MV-4-11 (cell line): ENCODE results near the gene MED12L.
A peak's percentile ranks its signal among the peaks of the same experiment; 100 is the strongest.
"Not testable (repeated sequence)": the region's sequence is repeated elsewhere in the genome, so short reads cannot be mapped to it uniquely, and the experiment has no call there.

Experiments
- DNase-seq: peaks from one replicate; lab custom pipeline; 2025; lab: John Stamatoyannopoulos, UW

MED12L gene

DNA sequence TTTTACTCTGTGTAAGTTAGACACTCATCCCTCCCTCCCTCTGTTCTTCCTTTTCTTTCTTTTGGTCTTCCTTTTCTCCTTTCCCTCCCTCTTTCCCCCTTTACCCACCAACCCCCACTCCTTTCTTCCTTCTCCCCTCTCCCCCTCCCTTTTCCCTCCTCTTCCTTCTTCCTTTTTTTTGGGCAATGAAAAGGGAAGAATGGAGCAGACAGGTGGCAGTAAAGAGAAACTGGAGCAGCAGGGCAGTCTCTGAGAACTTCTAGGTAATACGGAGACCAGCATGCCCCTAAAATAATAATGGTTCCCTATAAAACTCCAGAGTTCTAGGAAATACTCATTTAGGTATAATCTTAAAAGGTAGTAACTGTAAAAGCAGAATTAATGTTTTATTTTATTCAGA, 129.0 kb downstream of the MED12L start:
- no peak for DNase-seq

DNA sequence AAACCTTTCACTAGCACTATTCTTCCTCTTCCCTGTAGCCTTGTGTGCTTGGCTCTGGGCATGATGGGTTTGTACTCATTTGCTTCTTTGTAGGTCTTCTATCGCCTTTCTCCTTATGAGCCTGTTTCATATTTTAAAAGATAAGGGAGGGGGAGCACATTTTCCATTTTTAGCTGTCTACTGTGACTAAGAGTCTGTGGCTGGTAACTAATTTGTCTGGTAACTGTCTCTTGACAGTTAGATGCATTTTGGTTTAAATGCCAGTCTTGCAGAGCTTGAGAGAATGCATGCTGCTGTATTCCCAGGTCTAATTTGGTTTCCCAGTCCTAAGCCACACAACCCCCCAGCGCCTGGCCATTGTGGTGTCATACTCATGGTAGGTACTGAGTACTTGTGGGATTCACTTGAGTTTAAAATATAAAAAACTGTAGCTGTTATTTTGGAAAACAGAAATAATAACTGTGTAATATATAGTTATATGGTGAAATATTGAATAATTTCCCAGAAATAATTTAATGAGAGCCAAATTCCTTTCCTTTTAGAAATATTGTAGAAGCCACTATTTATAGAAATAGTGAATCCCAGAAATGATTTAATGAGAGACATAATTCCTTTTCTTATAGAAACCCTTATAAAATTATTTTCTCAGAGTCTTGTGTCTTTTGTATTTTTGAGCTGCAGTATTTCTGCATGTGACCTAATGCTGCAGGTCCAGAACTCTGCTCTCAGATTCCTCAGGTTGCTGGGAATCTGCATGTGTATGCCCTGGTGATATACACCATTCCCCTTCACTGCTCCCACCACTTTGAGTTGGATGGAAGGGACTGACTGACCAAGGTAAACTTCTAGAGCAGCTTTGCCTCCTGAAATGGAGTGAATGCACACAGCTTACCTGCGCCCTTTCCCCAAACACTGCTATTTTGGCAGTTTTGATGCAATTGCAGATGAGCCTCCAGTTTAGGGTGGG, 131.5 kb downstream of the MED12L start:
- peak; percentile 5 for DNase-seq

DNA sequence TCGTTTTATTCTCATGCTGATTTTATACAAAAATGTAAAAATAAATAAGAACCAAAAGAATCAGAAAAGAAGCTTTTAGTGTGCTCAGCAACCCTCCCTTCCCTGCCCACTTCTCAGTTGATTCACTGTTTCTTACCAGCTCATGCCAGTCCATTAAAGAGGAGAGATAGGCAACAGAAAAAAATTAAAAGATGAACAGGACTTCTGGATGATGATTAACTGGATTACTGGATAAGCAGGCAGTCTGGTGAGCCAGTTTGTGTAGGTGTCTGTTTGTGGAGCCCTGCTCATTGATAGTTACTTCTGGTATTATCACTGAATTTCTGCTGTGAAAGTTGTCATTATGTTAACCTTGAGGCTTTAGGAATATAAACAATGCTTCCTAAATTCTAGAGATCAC, 132.7 kb downstream of the MED12L start:
- DNase-seq, result no peak

DNA sequence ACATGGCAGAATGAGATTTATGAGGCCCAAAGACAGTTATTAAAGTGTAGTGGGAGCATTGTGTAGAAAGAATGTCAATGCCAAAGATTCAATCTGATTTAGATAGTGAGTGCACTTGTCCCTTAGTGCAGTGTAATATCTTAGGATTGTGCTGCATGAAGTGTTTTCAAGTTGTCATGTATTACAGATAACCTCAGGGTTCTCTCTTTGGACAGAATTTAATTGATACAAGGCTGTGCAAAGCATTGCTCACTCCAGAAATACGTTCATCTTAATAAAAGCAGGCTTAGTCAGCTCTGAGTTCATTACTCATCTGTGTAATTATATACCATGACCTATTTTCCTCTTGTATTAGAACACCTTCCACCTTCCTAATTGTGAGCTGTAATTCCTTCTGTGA, 133.6 kb downstream of the MED12L start:
- no peak for DNase-seq

DNA sequence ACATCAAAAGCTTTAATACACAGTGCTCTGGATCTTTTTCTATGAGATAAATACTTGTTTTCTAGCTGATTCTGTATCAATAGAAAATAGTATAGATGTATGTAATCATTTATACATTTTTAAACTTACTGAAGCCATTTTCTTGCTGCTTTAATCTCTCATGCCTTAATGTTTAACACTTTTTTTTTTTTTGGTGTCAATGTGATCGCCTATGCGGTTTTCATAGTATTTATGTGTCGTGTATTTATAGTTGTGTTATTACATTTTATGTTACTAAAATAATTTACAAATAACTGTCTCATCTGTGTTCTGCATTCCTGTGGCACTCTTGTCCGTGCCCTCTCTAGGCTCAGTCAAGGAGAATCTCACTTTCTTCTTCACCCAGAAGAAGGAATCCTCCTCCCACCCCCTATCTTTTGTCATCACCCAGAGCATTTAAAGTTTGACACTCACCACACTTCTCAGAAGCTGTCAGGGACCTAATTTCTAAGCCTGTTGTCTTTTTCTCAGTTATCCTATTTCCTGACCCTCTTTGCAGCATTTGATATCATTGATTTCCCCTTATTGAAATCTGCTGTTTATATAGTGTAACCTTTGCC, 138.9 kb downstream of the MED12L start:
- no peak for DNase-seq

DNA sequence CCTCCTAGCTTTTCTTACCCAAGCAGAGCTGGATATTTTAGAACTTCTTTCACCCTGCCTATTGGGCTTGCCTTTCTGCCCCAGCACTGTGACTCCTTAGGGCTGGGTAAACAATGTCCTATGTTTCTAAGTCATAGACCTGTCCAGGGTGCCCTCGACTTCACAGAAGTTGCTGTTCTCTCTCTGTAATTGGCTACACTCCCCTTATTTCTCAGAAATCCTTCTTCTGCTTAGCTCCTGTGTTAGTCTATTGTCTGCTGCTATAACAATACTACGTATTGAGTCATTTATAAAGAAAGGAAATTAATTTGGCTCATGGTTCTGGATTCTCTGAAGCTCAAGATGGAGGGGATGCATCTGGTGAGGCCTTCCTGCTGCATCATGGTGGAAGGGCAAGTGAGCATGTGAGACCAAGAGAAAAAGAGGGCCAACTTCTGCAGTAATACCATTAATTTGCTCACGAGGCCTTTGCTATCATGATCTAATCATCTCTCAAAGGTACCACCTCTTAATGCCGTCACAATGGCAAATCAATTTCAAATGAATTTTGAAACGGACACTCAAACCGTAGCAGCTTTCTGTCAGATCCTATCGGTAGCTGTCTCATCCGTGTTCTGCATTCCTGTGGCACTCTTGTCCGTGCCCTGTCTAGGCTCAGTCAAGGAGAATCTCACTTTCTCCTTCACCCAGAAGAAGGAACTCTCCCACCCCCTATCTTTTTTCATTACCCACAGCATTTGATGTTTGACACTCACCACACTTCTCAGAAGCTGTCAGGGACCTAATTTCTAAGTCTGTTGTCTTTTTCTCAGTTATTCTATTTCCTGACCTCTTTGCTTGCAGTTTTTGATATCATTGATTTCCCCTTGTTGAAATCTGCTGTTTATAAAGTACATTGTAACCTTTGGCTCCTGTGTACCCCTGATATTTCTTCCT, 139.8 kb downstream of the MED12L start:
- DNase-seq, result no peak

DNA sequence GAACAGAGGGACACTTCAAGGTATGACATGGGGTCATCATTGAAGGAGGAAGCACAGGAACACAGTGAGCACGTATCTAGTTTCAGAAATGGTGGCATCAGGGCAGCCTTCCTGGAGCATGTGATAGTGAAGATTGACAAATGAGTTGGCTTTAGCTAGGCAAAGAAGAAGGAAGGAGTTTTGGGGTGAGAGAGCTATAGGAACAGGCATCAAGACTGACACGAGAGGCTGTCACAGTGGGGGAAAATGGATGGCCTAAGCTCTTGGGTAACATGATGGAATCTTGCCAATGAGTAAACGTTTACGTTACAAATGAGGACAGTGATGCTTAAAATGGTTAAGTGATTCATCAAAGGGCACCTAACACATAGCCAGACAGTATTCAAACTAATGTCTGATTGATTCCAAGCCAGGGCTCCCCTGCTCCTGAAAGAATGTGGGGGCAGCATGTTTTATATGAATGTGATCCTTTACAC, 140.7 kb downstream of the MED12L start:
- peak; percentile 86 for DNase-seq

DNA sequence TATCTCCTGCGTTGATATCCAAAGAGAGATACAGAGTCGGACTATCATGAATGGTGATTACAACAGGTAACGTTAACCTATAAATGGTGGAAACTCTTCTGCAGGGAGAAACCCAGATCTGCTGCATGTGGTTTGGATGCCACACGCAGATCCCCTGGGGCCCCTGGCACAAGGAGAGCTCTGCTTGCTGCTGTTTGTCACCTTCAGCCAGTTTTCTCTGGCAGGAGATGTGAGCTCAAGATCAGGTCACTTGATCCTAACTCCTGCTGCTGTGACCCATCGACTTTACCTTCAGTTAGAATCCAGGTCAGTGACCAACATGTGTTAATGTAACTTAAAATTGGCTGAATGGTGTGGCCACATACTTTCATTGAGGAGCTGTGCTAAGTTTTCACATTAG, 141.4 kb downstream of the MED12L start:
- no peak for DNase-seq

DNA sequence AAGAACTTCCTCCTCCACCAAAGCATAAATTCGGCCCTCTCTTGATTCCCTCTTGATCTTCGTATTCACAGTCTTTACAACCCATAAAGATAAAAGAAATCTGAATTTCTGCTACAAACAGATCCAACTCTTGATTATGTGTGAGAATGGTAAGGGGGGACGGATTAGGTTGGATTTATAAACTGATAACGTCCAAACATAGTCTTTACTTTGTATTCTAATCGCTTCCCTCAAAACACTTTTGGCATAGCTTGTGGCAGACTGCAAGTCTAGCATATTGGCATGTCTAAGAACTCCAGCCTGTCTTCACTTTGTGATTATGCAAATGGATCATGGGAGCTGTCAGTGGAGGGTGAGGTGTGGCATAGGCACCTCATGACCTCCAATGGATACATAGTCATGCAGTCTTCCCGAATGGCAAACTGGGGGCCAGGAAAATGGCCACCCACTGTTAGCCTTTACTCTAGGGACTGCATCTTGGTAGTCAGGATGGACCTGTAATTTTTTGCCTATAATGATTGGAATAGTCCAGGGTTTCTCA, 141.9 kb downstream of the MED12L start:
- no peak for DNase-seq

DNA sequence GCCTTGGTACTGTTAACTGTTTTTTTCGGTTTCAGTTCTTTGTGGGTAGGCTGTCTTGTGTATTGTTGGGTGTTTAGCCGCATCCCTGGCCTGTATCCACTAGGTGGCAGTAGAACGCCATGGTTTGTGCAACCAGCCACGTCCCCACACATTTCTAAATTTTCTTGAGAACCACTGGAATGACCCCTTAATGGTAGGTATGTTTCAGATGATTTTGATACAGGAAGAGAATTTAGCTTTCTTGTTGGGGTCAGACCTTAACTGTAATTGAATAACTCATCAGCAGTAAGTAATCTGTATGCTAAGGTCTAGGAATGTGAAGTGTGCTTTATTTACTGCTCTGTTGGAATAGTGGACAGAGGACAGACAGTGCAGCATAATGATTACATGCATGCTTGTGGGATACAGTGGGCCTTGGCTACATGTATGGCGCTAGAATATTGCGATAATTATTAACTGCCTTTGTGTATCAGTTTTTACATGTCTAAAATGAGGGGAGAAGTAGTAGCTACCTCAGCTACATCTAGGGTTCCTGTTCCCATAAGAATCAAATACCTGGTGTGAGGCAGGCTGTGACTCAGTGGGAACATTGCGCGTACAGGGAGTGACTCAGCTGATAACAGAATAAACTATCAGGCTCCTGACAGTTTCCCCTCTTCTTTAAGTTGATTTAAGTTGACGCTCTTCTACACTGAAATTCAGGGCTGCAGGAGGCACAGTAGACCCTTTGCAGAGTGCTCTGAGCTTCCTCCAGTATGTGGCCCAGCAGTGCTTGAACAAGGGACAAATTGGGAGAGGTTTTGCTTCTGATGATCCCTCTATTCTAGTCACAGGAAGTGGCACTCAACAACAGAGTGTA, 142.6 kb downstream of the MED12L start:
- peak; percentile 76 for DNase-seq

DNA sequence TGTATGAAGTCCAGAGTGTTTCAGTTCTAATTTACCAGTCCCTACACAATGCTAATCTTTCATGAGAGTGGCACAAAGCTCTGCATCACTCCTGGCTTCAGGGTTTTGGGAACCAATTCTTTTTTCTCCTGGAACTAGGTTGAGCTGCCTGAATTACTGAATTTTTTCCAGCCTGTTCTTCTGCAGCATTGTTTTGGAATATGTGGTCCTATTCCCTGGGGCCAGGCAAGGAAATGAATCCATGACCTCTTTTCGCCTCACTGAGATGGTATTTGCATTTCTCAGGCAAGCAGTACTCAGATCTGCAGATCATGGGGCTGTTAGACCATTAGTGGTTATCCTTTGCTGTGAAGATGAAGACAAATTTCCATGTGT, 143.2 kb downstream of the MED12L start:
- DNase-seq, result no peak

DNA sequence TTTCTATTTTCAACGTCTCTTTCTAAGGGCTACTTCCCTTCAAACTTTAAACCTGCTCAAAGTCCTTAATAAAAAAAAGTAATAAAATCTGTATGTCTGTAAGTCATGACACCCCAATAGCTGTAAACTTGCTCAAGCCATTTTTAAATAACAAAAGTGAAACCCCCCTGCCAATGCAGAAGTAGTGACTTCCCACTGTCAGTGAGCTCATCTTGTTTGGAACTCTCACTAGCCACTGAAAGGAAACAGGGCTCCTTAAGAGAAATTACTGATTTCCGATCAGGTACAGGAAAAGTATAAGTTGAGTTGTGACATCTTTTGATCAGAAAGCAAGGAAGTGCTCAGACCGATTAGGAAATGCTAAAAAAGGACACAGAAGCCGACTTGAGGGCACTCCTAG, 145.2 kb downstream of the MED12L start:
- DNase-seq, result peak; percentile 71

DNA sequence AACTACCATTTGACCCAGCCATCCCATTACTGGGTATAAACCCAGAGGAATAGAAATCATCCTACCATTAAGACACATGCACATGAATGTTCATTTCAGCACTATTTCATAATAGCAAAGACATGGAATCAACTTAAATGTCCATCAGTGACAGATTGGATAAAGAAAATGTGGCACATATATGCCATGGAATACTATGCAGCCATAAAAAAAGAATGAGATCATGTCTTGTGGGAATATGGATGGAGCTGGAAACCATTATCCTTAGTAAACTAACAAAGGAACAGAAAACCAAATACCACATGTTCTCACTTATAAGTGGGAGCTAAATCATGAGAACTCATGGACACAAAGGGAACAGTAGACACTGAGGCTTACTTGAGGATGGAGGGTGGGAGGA, 146.9 kb downstream of the MED12L start:
- not testable (repeated sequence) for DNase-seq

DNA sequence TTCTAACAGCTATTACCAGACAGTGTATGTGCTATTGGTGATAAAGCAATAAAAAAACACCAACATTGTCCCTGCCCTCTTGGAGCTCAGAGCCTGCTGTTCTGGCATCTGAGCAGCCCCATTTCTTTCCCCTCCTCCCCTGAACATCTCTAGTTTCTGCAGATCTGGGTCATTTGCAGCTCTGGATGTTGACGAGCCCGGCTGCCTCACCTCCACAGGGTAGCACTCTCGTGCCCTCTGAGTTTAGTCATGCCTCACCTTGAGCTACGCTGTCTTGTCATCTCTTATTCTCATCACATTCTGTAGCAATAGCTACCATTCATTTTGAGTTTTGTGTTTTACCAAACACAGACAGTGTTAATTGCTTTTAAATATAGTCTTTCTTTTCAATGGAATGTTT, 147.5 kb downstream of the MED12L start:
- no peak for DNase-seq

DNA sequence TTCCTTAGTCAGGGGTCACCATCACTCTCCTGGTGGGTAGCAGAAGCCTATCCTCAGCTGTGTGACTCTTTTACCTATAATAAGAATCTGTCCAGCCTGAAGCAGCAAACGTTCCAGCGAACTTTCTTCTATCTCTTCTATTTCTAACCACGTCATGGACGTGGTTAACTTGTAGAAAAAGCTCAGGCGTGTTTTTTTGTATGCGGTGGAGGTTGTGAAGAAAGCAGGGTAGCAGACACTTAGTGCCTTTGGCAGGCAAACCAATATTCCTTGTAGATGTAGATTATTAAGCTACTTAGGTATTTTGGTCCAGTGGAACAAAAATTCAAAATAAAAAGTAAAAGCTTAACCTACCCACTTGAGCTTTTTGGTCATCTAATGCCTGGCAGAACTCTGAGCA, 149.4 kb downstream of the MED12L start:
- DNase-seq, result no peak

DNA sequence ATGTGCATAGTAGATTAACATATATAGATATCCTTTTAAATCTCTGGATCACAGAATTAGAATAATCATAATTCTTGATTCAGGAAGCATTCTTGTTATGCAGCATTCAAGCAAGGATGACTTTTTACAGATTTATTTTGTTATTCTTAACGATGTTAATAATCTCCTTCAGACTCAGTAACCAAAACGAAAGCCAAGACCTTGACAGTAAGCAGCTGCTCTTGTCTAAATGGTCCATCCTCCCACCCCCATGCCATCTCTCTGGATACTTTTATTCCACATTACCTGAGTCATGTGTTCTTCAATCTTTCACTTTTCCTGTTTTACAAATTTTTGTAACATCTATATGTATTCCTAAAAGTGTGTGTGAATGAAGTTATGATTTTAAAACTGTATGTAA, 150.9 kb downstream of the MED12L start:
- DNase-seq, result no peak

DNA sequence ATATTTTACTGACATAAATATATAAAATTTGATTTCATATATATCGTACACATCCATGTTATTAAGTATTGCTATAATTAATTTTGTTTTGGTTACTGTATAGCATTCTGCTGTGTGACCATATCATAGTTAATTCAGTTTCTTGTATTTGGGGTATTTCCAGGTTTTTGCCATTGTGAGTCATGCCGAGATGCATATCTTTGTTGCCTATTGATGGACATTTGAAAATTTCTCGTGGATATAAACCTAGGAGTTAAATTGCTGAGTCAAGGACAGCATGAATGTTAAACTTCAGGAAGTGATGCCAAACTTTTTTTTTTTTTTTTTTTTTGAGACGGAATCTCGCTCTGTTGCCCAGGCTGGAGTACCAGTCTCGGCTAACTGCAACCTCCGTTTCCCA, 151.3 kb downstream of the MED12L start:
- DNase-seq, result no peak

DNA sequence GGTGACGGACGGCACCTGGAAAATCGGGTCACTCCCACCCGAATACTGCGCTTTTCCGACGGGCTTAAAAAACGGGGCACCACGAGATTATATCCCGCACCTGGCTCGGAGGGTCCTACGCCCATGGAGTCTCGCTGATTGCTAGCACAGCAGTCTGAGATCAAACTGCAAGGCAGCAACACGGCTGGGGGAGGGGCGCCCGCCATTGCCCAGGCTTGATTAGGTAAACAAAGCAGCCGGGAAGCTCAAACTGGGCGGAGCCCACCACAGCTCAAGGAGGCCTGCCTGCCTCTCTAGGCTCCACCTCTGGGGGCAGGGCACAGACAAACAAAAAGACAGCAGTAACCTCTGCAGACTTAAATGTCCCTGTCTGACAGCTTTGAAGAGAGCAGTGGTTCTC, 156.5 kb downstream of the MED12L start:
- not testable (repeated sequence) for DNase-seq

DNA sequence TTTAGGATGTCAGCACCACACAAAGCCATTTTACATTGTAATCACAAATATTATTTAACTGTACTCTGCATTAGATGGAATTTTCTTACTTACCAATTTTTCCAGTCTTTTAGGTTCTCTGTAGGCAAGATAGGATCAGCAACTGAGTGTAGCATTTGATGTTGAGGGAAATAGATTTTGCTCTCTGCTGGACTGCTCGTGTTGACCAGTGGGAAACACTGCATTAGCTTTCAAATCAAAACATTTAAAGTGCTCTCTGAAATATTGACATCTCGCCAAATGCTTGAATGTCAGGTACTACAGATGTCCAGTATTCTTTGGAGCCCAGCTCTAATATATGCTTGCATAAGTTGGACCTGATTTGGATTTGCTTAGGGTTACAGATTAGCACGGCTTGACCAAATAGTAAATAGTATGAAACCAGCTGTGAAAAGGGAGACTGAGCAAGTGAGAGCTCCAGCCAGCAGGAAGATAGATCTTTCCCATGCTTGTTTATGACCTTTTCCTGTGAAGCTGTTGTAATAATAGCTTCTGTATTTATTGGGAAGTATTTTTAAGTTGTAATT, 163.4 kb downstream of the MED12L start:
- DNase-seq, result no peak

DNA sequence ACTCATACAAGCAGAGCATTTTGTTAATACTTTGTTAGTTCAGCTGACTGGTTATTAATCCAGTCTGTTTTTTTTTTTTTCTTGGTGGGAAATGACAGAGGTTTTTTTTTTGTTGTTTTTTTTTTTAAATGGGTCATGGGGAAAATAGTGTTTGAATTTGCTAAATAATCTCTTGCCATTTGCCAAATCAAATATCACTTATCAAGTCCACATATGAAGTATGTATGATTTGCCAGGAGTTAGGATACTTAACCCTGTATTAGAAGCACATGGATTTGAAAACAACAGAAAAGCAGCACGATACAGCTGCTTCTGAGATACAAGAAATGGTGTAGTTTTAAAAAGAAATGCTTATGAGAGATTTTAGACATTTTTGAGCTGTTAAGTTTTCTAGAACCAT, 171.3 kb downstream of the MED12L start:
- DNase-seq, result no peak

DNA sequence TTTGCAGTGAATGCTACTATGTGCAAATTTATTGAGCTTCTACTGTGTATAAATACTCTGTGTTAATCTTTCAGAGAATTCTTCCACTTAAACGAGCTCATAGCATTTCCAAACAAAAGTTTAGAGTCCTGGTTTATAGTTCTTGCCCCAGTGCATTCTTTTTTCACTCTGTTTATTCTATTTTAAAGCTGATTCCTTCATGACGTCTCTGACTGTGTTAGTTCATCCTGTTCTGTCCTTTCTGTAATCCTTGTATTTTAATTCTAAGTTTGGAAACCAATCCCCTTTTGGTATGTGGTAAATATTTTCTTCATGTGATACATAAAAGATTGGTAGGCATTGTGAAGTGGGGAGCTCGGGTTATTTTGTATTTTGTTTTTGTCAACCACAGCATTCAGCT, 174.2 kb downstream of the MED12L start:
- no peak for DNase-seq
